ENCODE data around the gene CDC25A.

Gene CDC25A

DNA sequence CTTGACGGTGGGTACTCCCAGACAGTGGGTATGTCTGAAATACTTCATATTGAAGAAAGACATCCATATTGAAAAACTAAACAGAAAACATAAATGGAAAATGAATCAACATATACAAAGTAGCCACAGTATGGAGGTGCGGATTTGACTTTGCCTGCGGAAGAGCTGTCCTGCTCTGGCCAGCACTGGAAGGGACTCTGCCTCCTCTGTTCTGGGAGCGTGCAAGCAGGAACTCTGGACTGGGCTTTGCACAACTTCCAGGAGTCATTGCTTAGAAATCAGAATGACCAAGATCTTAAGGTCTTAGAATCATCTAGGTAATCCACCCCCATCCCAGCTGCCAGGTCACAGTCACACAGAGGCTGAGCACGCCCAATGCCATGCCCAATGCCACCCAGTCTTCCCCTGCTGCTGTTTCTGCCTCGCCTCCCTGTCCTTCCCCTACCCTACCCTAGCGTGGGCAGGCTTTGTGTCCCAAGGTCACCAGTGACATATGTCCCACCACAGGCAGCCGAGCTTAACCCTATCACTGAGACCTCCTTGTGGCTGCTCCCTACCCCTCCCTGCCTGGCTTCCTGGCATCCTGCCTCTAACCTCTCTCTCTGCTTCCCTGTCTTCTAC lies 36.3 kb downstream of the CDC25A start:
- no peak for DNase-seq
- no peaks in the 10 kb centered on the region for H3K27me3 ChIP-seq (replicated peaks)
- TF ChIP-seq, protein P1, sequence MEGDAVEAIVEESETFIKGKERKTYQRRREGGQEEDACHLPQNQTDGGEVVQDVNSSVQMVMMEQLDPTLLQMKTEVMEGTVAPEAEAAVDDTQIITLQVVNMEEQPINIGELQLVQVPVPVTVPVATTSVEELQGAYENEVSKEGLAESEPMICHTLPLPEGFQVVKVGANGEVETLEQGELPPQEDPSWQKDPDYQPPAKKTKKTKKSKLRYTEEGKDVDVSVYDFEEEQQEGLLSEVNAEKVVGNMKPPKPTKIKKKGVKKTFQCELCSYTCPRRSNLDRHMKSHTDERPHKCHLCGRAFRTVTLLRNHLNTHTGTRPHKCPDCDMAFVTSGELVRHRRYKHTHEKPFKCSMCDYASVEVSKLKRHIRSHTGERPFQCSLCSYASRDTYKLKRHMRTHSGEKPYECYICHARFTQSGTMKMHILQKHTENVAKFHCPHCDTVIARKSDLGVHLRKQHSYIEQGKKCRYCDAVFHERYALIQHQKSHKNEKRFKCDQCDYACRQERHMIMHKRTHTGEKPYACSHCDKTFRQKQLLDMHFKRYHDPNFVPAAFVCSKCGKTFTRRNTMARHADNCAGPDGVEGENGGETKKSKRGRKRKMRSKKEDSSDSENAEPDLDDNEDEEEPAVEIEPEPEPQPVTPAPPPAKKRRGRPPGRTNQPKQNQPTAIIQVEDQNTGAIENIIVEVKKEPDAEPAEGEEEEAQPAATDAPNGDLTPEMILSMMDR (IDR thresholded peaks at IDR 0.05; ENCODE audit: low read depth, low read length, missing control alignments), result no peak
- no peak overlapping the region for H3K4me3 ChIP-seq (ENCODE audit: low read depth, low read length)
- no peaks in the 10 kb centered on the region for H3K36me3 ChIP-seq (replicated peaks)
- H3K27ac ChIP-seq, result no peak overlapping the region
- in situ Hi-C loops (cut with HindIII; ENCODE audit: low pct_ligation_motif_present, low sequenced_read_pairs), result no loop called here

DNA sequence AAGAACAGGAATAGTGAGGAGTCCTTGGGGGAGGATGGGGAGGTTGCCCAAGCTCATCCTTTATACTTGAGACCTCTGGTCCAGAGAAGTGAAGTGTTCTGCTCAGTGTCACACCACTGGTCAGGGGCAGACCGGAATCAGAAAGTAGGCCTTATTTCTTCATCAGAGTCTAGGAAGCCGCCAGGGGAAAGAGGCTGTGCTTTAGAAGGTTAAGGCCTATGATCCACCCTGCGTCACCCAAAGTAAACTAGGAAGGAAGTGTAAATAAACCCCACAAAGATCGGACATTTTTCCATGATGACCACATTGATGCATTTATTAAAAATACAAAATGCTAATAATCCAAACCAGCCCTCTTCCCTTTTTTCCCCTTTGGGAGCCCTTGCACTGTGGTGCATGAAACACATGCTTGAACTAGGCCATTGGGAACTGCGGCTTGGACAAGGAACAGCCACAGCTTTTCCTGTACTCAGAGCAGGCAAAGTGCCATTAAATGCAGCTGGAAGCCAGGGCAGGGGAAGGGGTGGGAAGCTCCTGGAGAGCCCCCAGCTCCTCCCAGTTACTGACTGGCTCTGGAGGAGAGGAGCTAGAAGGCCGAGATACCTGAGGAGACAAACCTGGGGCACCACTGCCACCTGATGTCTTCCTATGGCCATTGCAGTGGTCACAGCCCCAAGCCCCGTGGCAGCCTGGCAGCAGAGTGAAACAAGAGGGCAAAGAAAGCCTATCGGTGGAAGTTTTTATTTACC lies 37.0 kb downstream of the CDC25A start:
- H3K27ac ChIP-seq, result no peak overlapping the region
- DNase-seq, result peak; percentile 79

DNA sequence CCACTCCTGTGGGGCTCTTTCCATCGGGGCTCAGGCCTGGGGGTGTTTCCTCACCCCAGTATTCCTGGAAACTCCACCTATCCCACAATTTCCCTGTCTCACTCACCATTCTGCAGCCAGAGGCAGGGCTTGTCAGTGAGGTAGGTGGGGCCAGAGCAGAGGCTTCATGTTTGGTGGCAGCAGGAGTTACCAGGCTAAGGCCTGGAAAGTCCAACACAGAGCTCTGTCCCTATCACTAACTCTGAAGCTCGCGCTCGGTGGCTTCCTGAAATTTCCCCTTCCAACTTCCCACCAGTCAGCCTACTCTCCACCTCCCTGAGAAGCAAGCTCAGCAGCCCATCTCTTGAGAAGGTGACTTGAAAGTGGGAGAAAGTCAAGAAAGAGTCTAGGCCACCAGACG lies 44.2 kb downstream of the CDC25A start:
- Histone ChIP-seq H3K4me3 (ENCODE audit: low read depth, low read length) (no peak overlapping the region), H3K36me3 (replicated peaks) (no peaks in the 10 kb centered on the region), H3K27ac (no peak overlapping the region), H3K27me3 (replicated peaks) (no peaks in the 10 kb centered on the region)
- TF ChIP-seq, protein P1 (IDR thresholded peaks at IDR 0.05; ENCODE audit: low read depth, low read length, missing control alignments), result no peak
- no peak for DNase-seq
- in situ Hi-C loops (cut with HindIII; ENCODE audit: low pct_ligation_motif_present, low sequenced_read_pairs), result no loop called here

More for the DNA sequence above, 37.0 kb downstream of the CDC25A start:
- Histone ChIP-seq H3K4me3 (ENCODE audit: low read depth, low read length) (no peak overlapping the region), H3K36me3 (replicated peaks) (no peaks in the 10 kb centered on the region), H3K27me3 (replicated peaks) (no peaks in the 10 kb centered on the region)
- in situ Hi-C loops (cut with HindIII; ENCODE audit: low pct_ligation_motif_present, low sequenced_read_pairs), result no loop called here
- TF ChIP-seq, protein P1 (IDR thresholded peaks at IDR 0.05; ENCODE audit: low read depth, low read length, missing control alignments), result peak; percentile 93

DNA sequence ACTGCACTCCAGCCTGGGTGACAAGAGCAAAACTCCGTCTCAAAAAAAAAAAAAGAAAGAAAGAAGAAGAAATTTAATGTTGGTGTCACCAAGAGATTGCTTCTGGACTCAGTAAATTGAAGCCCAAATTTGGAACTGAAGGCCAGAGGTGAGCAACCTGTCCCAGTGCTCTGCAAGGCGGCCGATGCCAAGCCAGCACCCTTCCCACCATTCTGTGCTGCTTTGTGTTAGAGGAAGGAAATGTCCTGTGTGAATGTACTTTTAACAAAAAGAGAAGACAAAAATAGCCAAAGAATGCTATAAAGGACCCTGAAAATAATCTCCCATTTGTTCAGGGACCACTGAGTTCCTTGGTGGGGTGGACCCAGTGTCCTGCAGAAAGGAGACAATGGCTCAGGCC lies 44.6 kb downstream of the CDC25A start:
- no peak overlapping the region for H3K27ac ChIP-seq
- no peak overlapping the region for H3K4me3 ChIP-seq (ENCODE audit: low read depth, low read length)
- no peaks in the 10 kb centered on the region for H3K27me3 ChIP-seq (replicated peaks)
- no peak for DNase-seq
- TF ChIP-seq, protein P1 (IDR thresholded peaks at IDR 0.05; ENCODE audit: low read depth, low read length, missing control alignments), result no peak
- in situ Hi-C loops (cut with HindIII; ENCODE audit: low pct_ligation_motif_present, low sequenced_read_pairs), result no loop called here
- H3K36me3 ChIP-seq (replicated peaks), result no peaks in the 10 kb centered on the region

DNA sequence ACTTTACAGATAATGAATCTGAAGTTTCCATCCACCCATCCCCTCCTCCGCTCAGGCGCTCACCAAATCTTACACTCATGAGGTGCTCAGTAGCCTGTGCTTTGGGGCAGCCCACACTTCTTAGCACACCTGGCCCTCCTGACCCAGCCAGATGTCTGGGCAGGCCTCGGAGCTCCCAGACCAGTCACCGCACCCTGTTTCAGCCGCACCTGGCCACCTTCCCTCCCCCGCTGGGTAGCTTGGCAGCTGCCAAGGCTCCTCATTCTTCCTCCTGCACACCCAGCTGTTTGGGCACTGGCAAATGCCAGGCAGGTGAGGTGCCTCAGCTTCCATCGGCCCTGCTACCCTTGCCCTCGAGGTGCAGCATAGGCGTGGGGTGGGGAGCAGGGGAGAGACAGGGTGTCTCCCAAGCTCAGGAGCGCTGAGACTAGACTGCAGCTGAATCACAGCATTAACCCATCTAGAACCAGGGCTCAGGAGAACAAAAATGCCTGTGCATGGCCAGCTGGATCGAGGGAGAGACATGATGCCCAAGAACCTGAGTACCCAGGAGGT lies 45.8 kb downstream of the CDC25A start:
- Histone ChIP-seq H3K36me3 (replicated peaks) (no peaks in the 10 kb centered on the region), H3K27ac (no peak overlapping the region), H3K27me3 (replicated peaks) (no peaks in the 10 kb centered on the region), H3K4me3 (ENCODE audit: low read depth, low read length) (no peak overlapping the region)
- TF ChIP-seq, protein P1 (IDR thresholded peaks at IDR 0.05; ENCODE audit: low read depth, low read length, missing control alignments), result no peak
- in situ Hi-C loops (cut with HindIII; ENCODE audit: low pct_ligation_motif_present, low sequenced_read_pairs), result no loop called here
- DNase-seq, result no peak

All from brain microvascular endothelial cell (primary cell).